ENCODE results near the gene RICTOR.

RICTOR gene

GRCh38 chr5:38932854-38933408, 141.3 kb downstream of the RICTOR start:
- no peak for DNase-seq

- DNase-seq = no peak
These were observed 142.5 kb downstream of the RICTOR start for GRCh38 chr5:38931731-38932130.

GRCh38 chr5:38929838-38930237, 144.4 kb downstream of the RICTOR start:
- no peak for DNase-seq

- no peak for DNase-seq
These were observed 146.7 kb downstream of the RICTOR start for GRCh38 chr5:38927470-38927869.

GRCh38 chr5:38926121-38926520, 148.1 kb downstream of the RICTOR start:
- DNase-seq = no peak

- DNase-seq = no peak
These were observed 148.9 kb downstream of the RICTOR start for GRCh38 chr5:38925154-38925925.

- no peak for DNase-seq
These were observed 150.3 kb downstream of the RICTOR start for GRCh38 chr5:38923661-38924451.

- DNase-seq = peak; percentile 45
These were observed 152.0 kb downstream of the RICTOR start for GRCh38 chr5:38922199-38922598.

GRCh38 chr5:38921174-38921573, 153.0 kb downstream of the RICTOR start:
- no peak for DNase-seq

GRCh38 chr5:38916802-38917201, 157.4 kb downstream of the RICTOR start:
- no peak for DNase-seq

- DNase-seq = no peak
These were observed 160.5 kb downstream of the RICTOR start for GRCh38 chr5:38913714-38914113.

GRCh38 chr5:38911933-38912332, 162.3 kb downstream of the RICTOR start:
- no peak for DNase-seq

- no peak for DNase-seq
These were observed 167.7 kb downstream of the RICTOR start for GRCh38 chr5:38906503-38906902.

GRCh38 chr5:38905516-38905915, 168.7 kb downstream of the RICTOR start:
- no peak for DNase-seq

- DNase-seq = no peak
These were observed 174.3 kb downstream of the RICTOR start for GRCh38 chr5:38899936-38900335.

- no peak for DNase-seq
These were observed 177.4 kb downstream of the RICTOR start for GRCh38 chr5:38896760-38897159.

GRCh38 chr5:38892363-38892762, 181.8 kb downstream of the RICTOR start:
- DNase-seq = no peak

GRCh38 chr5:38891563-38891962, 182.6 kb downstream of the RICTOR start:
- DNase-seq = no peak

- DNase-seq = no peak
These were observed 184.8 kb downstream of the RICTOR start for GRCh38 chr5:38889424-38889823.

- no peak for DNase-seq
These were observed 186.2 kb downstream of the RICTOR start for GRCh38 chr5:38888041-38888440.
